AML-193 (cell line): ENCODE results near the gene MYOZ3.

ENCODE experiments used
- DNase-seq, 2 experiments: peaks; one replicate each; lab custom pipeline; 2025; lab: John Stamatoyannopoulos, UW

MYOZ3 gene

GRCh38 chr5:150659360-150660107 is 1.5 kb upstream of the MYOZ3 start:
- no peak for DNase-seq

DNA sequence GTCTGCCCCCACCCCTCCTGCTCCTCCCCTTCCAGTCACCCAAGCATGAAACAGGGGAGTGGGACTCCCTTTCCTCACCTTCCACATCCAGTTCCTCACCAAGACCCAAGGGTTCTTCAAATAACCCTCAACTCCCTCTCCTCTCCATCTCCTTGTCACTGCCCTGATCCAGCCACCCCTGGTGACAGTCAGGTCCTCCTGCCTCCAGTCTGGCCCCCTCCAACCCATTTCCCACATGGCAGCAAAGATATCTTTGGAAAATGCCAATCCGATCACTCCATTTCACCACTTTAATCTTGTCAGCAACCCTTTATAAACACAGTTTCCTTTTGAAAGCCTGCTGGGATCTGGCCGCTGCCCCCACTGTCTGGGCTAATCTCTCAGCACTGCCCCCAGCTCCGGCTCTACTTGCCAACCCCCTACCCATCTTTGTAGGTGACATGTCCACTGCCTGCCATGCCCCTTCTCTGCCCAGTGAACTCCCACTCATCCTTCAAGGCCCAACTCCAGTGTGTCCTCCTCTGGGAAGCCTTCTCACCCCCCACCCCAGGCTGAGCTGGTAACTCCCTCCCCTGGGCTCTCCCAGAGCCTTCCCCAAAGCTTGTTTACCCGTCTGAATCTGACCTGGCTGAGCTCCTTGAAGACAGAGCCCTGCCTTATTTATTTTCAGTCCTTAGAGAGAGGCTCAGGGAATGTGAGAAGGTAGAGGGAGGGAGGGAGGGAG is 781 bp upstream of the MYOZ3 start:
- no peak for DNase-seq

GRCh38 chr5:150661821-150662596 is 958 bp downstream of the MYOZ3 start:
- no peak for DNase-seq

DNA sequence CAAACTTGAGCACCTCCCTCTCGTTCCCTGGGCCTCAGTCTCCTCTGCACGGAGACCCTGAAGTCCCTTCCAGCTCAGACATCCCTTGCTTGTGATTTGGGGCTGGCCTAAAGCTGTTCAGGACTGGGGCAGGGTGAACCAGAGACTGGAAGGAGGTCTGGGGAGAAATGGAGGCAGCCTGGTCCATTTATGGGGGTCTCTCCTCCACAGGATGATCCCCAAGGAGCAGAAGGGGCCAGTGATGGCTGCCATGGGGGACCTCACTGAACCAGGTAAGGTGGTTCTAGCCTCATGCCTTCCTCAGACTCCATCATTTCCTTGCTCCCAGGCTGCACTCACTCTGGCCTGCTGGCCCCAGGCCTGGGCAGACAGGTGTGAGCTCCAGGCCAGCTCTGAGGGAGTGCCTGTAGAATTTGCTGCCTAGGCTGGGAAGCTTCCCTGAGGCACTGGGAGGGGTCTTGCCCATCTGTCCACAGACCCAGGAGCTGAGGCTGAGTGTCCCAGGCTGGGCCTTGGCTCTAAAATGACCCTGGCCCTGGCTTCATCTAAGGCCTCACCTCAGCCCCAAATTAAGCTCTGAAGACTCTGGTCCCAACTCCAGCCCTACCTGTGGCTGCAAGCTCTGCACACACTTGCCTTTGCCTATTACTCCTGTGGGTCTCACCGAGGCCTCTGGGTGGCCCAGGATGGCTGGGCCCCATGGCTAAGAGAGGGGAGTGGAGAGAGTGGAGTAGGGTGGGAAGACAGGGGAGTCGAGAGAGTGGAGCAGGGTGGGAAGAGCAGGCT is 1.9 kb downstream of the MYOZ3 start:
- no peak for DNase-seq

DNA sequence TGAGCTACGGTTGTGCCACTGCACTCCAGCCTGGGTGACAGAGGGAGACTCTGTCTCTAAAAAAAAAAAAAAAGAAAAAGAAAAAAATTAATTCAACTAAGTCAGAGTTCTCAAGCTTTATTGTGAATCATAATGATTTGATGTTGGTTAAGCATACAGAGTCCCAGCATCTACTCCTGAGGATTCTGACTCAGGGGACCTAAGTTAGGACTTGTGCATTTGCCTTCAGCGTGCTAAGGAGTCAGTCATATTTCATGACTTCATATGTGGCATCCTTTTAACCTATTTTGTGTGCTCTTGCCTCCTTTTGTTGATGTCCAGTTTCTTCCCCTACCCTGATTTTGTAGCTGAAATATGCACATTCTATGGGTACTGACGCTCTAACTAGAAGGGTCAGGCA is 2.9 kb downstream of the MYOZ3 start:
- no peak for DNase-seq

DNA sequence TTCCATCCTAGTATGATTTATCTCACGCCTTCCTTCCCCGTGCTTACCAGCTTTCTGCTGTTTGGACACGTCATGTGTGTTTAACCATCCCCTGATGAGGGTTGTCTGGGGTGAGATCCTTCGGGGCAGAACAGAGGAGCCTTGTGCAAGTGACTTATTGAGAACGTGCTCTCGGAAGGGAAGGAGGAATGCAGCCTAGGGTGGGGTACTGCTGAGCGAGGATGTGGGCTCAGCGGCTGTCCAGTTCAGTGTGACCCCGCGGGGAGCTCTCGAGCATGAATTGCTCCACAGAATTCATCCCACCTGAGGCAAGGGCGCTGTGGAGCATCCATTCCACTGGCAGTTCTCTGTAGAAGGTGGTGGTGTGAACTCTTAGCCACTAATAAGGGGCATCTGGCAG is 4.0 kb downstream of the MYOZ3 start:
- no peak for DNase-seq

GRCh38 chr5:150670275-150670947 is 9.4 kb downstream of the MYOZ3 start:
- DNase-seq, result no peak

- no peak for DNase-seq
Observed at GRCh38 chr5:150670948-150671310, 9.9 kb downstream of the MYOZ3 start.

DNA sequence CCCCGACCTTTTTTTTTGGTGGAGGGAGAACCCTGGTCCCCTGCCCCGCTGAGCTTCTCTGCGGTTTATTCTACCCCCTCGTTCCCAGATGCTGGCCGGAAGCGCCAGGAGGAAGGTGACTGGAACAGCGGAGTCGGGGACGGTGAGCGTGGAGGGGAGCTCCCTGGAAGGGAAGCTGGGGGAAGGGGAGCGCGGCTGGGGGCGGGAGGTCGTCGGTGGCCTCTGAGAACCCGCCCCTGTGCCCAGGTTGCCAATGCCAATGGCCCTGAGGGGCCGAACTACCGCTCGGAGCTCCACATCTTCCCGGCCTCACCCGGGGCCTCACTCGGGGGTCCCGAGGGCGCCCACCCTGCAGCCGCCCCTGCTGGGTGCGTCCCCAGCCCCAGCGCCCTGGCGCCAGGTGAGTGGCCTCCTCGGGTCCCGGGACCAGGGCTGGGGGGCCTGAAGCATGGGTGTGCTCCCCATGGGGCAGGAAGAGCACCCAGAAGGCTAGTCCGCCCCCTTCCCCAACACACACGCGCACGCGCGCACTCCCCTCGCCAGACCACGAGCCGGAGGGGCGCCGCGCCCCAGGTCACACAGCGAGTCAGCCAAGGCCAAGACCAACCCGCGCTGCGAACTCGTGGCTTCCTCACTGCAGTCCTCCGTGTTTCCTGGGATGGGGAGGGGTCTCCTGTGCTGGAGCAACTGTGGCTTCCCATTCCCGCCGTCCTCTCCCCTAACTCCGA is 10.6 kb downstream of the MYOZ3 start:
- peak in 1 of 2 experiments; percentile 15 for DNase-seq

DNA sequence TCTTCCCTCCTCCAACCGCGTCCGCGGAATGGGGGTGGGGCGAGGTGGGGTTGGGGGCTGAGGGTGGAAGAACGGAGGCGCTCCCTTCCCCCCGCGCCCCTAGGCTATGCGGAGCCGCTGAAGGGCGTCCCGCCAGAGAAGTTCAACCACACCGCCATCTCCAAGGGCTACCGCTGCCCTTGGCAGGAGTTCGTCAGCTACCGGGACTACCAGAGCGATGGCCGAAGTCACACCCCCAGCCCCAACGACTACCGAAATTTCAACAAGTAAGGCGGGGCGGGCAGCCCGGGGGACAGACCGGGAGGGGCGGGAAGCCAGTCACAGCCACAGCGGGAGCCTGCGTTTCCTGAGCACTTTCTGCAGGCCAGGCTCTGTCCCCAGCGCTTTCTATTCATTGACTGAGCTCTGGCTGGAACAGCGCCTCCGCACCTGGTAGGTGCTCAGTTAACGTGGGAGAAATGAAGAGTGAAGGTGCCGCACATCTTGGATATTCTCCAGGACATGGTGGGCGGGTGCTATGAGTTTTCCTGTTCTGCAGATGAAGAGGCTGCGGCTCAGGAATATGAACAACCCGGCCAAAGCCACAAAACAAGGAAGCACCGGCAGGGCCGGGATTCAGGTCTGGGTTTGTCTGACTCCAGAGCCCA is 11.3 kb downstream of the MYOZ3 start:
- DNase-seq, result peak; percentile 63 to 72

GRCh38 chr5:150672884-150673275 is 11.8 kb downstream of the MYOZ3 start:
- no peak for DNase-seq

DNA sequence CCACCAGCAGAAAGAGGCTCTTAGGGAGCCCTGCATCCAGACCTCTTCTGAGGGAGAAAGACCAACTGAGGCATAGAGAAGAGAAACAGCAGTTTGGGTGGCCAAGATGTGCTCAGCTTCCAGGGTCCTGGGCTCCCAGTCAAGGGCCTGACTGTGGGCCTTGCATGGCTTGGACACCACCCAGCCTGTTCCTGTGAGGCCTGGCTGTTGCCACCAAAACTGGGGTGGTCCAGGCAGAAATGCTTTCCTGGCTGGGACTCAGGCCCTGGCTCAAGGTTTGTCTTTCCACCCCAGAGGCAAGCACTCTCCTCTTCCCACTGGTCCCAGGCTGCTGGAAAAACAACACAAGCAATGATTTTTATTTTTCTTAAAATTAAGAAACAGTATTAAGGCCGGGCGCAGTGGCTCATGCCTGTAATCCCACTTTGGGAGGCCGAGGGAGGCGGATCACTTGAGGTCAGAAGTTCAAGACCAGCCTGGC is 13.3 kb downstream of the MYOZ3 start:
- no peak for DNase-seq

- peak; percentile 12 to 16 for DNase-seq
Observed at GRCh38 chr5:150675069-150675468, 14.0 kb downstream of the MYOZ3 start.

DNA sequence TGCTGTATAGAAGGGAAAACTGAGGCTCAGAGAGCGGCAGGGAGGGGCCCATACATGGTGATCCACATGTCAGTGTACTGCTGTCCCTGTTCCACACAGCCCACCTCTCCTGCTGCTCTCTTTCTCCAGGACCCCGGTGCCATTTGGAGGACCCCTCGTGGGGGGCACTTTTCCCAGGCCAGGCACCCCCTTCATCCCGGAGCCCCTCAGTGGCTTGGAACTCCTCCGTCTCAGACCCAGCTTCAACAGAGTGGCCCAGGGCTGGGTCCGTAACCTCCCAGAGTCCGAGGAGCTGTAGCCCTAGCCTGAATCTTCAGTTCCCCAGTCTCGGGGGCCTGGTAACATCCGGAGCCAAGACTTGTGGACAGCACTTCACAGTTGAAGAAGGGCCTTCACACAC is 15.5 kb downstream of the MYOZ3 start:
- DNase-seq, result no peak

GRCh38 chr5:150689120-150689519 is 28.1 kb downstream of the MYOZ3 start:
- DNase-seq, result no peak

DNA sequence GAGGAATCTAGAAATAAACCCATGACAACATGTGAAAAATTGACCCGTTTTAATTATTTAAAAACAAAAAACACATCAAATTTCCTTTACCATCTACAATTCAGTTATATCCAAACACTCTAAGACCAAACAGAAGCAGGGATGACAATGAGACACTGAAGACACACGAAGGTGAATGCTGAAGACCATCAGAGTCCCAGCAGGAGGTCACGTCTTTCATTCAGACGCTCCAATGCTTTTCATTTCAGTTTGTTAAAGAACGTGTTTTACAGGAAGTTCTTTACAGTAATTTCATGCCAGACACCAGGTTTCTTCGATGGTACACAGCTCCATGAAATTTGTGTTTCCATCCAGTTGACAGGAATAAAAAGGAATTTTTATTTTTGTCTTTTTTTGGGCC is 29.7 kb downstream of the MYOZ3 start:
- no peak for DNase-seq

GRCh38 chr5:150692276-150692675 is 31.2 kb downstream of the MYOZ3 start:
- DNase-seq, result no peak

- DNase-seq, result no peak
Observed at GRCh38 chr5:150694612-150695011, 33.6 kb downstream of the MYOZ3 start.

- no peak for DNase-seq
Observed at GRCh38 chr5:150700246-150700593, 39.2 kb downstream of the MYOZ3 start.
